PC-3 (cell line): Measurements from ENCODE around the gene MYLK3. TPM values are rescaled to one million over a fixed set of nuclear protein-coding genes. Genes with fewer than 3 reads are reported as not detected.

ENCODE experiments used
- ATAC-seq: fragments of 200-7000 bp; cut with Tn5 transposase; 2 replicates; pipeline ENCODE4 v1.9.1; 2020; ENCODE audit warnings: mild to moderate bottlenecking, moderate library complexity
- BruUV-seq: library from RNA; stranded (reverse); fragments of 400-500 nt; replicated peaks from 2 replicates; lab custom pipeline; 2021; lab: Mats Ljungman, UMichigan
- CTCF ChIA-PET: fragments of 300-600 bp; sonication (Branson Sonifier 250); formaldehyde crosslinking; loops from one replicate; lab custom pipeline; 2022; ENCODE audit warnings: antibody characterized with exemption; lab: Charles Lee
- POLR2A ChIA-PET: fragments of 300-600 bp; sonication (Branson Sonifier 250); formaldehyde crosslinking; loops from one replicate; lab custom pipeline; 2022; ENCODE audit warnings: antibody characterized with exemption; ENCODE audit not compliant: unreplicated experiment; lab: Charles Lee
- DNase-seq: peaks from one replicate; pipeline ENCODE4 v3.0.0-alpha.2; 2015
- H2AFZ ChIP-seq: fragments of 300-600 bp; sonication (generic); 2 replicates; pipeline ENCODE4 v1.6.0; 2016; ENCODE audit warnings: antibody characterized with exemption, low read length
- H3F3A ChIP-seq: fragments of 300-600 bp; sonication (generic); one replicate; pipeline ENCODE4 v1.6.0; 2017; ENCODE audit warnings: antibody characterized with exemption, low read length, control low read depth, mild to moderate bottlenecking; ENCODE audit not compliant: unreplicated experiment
- H3K27ac ChIP-seq: fragments of 300-600 bp; sonication (generic); 2 replicates; pipeline ENCODE4 v1.5.1; 2016; ENCODE audit warnings: mild to moderate bottlenecking, low read length
- H3K27me3 ChIP-seq: fragments of 300-600 bp; sonication (generic); 2 replicates; pipeline ENCODE4 v1.6.1; 2016; ENCODE audit warnings: low read length, mixed read lengths
- H3K36me3 ChIP-seq: fragments of 300-600 bp; sonication (generic); 2 replicates; pipeline ENCODE4 v1.6.1; 2016; ENCODE audit warnings: low read depth, mixed run types, low read length, mixed read lengths
- H3K4me1 ChIP-seq: fragments of 300-600 bp; sonication (generic); 2 replicates; pipeline ENCODE4 v1.5.1; 2016; ENCODE audit warnings: low read length; ENCODE audit not compliant: insufficient read depth
- H3K4me2 ChIP-seq: fragments of 300-600 bp; sonication (generic); 2 replicates; pipeline ENCODE4 v1.6.0; 2016; ENCODE audit warnings: low read length
- H3K4me3 ChIP-seq: fragments of 300-600 bp; sonication (generic); 2 replicates; pipeline ENCODE4 v1.5.1; 2016; ENCODE audit warnings: mild to moderate bottlenecking, low read length, mixed read lengths
- H3K79me2 ChIP-seq: fragments of 300-600 bp; sonication (generic); 2 replicates; pipeline ENCODE4 v1.6.1; 2017; ENCODE audit warnings: low read length, mixed read lengths
- H3K9ac ChIP-seq: fragments of 300-600 bp; sonication (generic); 2 replicates; pipeline ENCODE4 v1.6.0; 2016; ENCODE audit warnings: mild to moderate bottlenecking, low read length
- H3K9me2 ChIP-seq: fragments of 300-600 bp; sonication (generic); replicated peaks from 2 replicates; pipeline ENCODE4 v1.6.1; 2016; ENCODE audit warnings: mixed run types, low read length, mixed read lengths
- H3K9me3 ChIP-seq: fragments of 300-600 bp; sonication (generic); 2 replicates; pipeline ENCODE4 v1.6.1; 2016; ENCODE audit warnings: low read length, mixed read lengths
- H4K20me1 ChIP-seq: fragments of 300-600 bp; sonication (generic); 2 replicates; pipeline ENCODE4 v1.6.1; 2016; ENCODE audit warnings: low read length, mixed read lengths
- EZH2 ChIP-seq: fragments of 300-600 bp; sonication (generic); IDR thresholded peaks from one replicate; pipeline ENCODE4 v1.6.1; 2017; ENCODE audit warnings: antibody characterized with exemption, mild to moderate bottlenecking, low read length; ENCODE audit not compliant: unreplicated experiment
- EZH2phosphoT487 ChIP-seq: fragments of 300-600 bp; sonication (generic); IDR thresholded peaks from 2 replicates; pipeline ENCODE4 v1.6.1; 2018; ENCODE audit warnings: mild to moderate bottlenecking, antibody characterized with exemption, low read length, borderline replicate concordance
- intact Hi-C: fragments of 100-400 bp; cut with micrococcal nuclease; formaldehyde crosslinking; loops from 2 replicates; pipeline ENCODE4 v1.9.0; 2023
- total RNA-seq: library from RNA; depleted of rRNA; stranded (reverse); fragments of >200 nt; gene quantifications from 2 replicates; pipeline ENCODE4 v1.2.3, GENCODE V29; 2014
- TF ChIP-seq, protein P1 (sequence below): fragments of 300-600 bp; sonication (generic); conservative IDR thresholded peaks from 2 replicates; pipeline ENCODE4 v1.5.1; 2017; ENCODE audit warnings: antibody characterized with exemption, low read depth, mild to moderate bottlenecking, low read length

MYLK3 gene
- total RNA-seq, 1 experiment from 2014 or later = under 0.01 TPM

DNA sequence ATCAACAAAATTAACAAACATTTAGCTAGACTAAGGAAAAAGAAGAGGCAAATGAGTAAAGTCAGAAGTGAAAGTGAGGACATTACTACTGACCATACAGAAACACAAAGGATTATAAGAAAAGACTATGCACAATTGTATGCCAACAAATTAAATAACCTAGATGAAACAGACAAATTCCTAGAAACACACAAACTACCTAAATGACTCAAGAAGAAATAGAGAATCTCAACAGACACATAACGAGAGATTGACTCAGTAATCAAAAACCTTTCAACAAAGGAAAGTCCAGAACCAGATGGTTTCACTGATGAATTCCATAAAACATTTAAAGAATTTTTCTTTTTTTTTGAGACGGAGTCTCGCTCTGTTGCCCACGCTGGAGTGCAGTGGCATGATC is 35.7 kb upstream of the MYLK3 start:
- no peak overlapping the region for H3K4me2 ChIP-seq
- no peaks in the 10 kb centered on the region for H3K27me3 ChIP-seq
- intact Hi-C loops = no loop called here
- ATAC-seq (no peak), DNase-seq (no peak)
- H3K27ac ChIP-seq = no peak overlapping the region
- CTCF ChIA-PET = no interaction called here
- no TSS peak for BruUV-seq
- no peaks in the 10 kb centered on the region for H3K9me3 ChIP-seq
- no peaks in the 10 kb centered on the region for H3K79me2 ChIP-seq
- H3K36me3 ChIP-seq = no peaks in the 10 kb centered on the region
- no peak overlapping the region for H3K4me3 ChIP-seq
- TF ChIP-seq, protein P1, sequence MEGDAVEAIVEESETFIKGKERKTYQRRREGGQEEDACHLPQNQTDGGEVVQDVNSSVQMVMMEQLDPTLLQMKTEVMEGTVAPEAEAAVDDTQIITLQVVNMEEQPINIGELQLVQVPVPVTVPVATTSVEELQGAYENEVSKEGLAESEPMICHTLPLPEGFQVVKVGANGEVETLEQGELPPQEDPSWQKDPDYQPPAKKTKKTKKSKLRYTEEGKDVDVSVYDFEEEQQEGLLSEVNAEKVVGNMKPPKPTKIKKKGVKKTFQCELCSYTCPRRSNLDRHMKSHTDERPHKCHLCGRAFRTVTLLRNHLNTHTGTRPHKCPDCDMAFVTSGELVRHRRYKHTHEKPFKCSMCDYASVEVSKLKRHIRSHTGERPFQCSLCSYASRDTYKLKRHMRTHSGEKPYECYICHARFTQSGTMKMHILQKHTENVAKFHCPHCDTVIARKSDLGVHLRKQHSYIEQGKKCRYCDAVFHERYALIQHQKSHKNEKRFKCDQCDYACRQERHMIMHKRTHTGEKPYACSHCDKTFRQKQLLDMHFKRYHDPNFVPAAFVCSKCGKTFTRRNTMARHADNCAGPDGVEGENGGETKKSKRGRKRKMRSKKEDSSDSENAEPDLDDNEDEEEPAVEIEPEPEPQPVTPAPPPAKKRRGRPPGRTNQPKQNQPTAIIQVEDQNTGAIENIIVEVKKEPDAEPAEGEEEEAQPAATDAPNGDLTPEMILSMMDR = no peak
- TF ChIP-seq EZH2phosphoT487 (no peak), EZH2 (no peak)
- no peaks in the 10 kb centered on the region for H3F3A ChIP-seq
- no peaks in the 10 kb centered on the region for H3K9me2 ChIP-seq
- H4K20me1 ChIP-seq = no peaks in the 10 kb centered on the region
- POLR2A ChIA-PET = no interaction called here
- no peak overlapping the region for H2AFZ ChIP-seq
- no peak overlapping the region for H3K9ac ChIP-seq
- H3K4me1 ChIP-seq = no peaks in the 10 kb centered on the region

DNA sequence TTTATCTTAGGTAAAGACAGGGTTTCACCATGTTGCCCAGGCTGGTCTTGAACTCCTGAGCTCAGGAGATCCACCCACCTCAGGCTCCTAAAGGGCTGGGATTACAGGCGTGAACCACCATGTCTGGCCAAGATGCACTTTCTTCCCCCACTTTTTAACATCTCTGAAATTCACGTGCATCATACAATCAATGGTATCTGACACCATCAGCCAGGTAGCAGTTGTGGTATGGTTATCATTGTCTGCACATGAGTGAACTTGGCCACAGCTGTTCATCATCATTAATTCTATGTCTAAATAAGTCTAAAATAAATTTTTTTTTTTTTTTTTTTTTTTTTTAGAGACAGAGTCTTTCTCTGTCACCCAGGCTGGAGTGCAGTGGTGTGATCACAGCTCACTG is 34.2 kb upstream of the MYLK3 start:
- Histone ChIP-seq H3K27me3 (no peaks in the 10 kb centered on the region), H3K4me2 (no peak overlapping the region), H3K4me3 (no peak overlapping the region), H4K20me1 (no peaks in the 10 kb centered on the region), H3K4me1 (no peaks in the 10 kb centered on the region), H2AFZ (no peak overlapping the region), H3K9me2 (no peaks in the 10 kb centered on the region), H3K9ac (no peak overlapping the region), H3K36me3 (no peaks in the 10 kb centered on the region), H3K9me3 (no peaks in the 10 kb centered on the region), H3K27ac (no peak overlapping the region), H3K79me2 (no peaks in the 10 kb centered on the region), H3F3A (no peaks in the 10 kb centered on the region)
- TF ChIP-seq, protein P1 = no peak
- TF ChIP-seq EZH2 (no peak), EZH2phosphoT487 (no peak)
- DNase-seq (no peak), ATAC-seq (no peak)
- ChIA-PET CTCF (no interaction called here), POLR2A (no interaction called here)
- BruUV-seq = no TSS peak
- intact Hi-C loops = no loop called here

DNA sequence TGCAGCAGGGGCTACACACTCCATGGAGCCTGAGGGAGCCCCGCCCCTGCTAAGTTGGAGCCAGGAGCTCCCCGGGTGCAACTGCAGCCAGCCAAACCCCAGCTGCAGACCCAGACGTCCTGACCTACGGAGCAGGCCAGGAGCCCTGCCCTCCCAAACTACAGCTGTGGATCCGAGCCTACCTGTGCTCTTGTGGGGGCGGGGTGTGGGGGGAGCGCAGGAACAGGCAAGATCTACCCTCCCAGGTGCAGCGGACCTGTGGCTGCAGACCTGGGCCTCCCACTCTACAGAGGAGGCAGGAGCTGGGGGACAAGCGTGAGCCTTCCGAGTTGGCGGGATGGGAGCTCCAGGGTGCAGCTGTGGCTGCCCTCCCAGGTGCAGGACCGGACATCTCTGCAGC is 29.7 kb upstream of the MYLK3 start:
- ATAC-seq = no peak
- POLR2A ChIA-PET = no interaction called here

More for the DNA sequence above, 29.7 kb upstream of the MYLK3 start:
- H2AFZ ChIP-seq = no peak overlapping the region
- no peaks in the 10 kb centered on the region for H3K79me2 ChIP-seq
- H3K27me3 ChIP-seq = no peaks in the 10 kb centered on the region
- no TSS peak for BruUV-seq
- intact Hi-C loops = no loop called here
- H3K9ac ChIP-seq = no peak overlapping the region
- H3K9me3 ChIP-seq = no peaks in the 10 kb centered on the region
- H3K36me3 ChIP-seq = no peaks in the 10 kb centered on the region
- H3K4me3 ChIP-seq = no peak overlapping the region
- no peaks in the 10 kb centered on the region for H3F3A ChIP-seq
- no peaks in the 10 kb centered on the region for H4K20me1 ChIP-seq
- no peaks in the 10 kb centered on the region for H3K4me1 ChIP-seq
- no peaks in the 10 kb centered on the region for H3K9me2 ChIP-seq
- DNase-seq = no peak
- no peak overlapping the region for H3K27ac ChIP-seq
- CTCF ChIA-PET = no interaction called here
- no peak for TF ChIP-seq EZH2phosphoT487
- TF ChIP-seq, protein P1 = no peak
- no peak for TF ChIP-seq EZH2
- no peak overlapping the region for H3K4me2 ChIP-seq
